ENCODE results near the gene TLE1. TPM values are rescaled to one million over a fixed set of nuclear protein-coding genes. Genes with fewer than 3 reads are reported as not detected.

TLE1 gene
- total RNA-seq, 1 donor from 2014 or later = 79.4 TPM

- Mint-ChIP-seq H3K27ac (ENCODE audit: unreplicated experiment) (no peak overlapping the region), H3K9me3 (ENCODE audit: unreplicated experiment) (no peaks in the 10 kb centered on the region), H3K4me1 (ENCODE audit: unreplicated experiment) (peaks cover 26% of the 10 kb centered on the region), H3K4me3 (ENCODE audit: unreplicated experiment) (peak overlapping the region; percentile 2), H3K36me3 (ENCODE audit: low read depth, unreplicated experiment) (peaks cover 64% of the 10 kb centered on the region), H3K27me3 (ENCODE audit: unreplicated experiment) (peaks cover 2% of the 10 kb centered on the region)
- TF ChIP-seq CTCF (IDR thresholded peaks at IDR 0.05; ENCODE audit: unreplicated experiment) = no peak
- DNase-seq (ENCODE audit: low spot score) = no peak
Measured at GRCh38 chr9:81585191-81585763, 104.1 kb downstream of the TLE1 start.

- no peak overlapping the region for H3K4me3 Mint-ChIP-seq (ENCODE audit: unreplicated experiment)
- H3K27ac Mint-ChIP-seq (ENCODE audit: unreplicated experiment) = no peak overlapping the region
- H3K36me3 Mint-ChIP-seq (ENCODE audit: low read depth, unreplicated experiment) = peaks cover 53% of the 10 kb centered on the region
- no peak for DNase-seq (ENCODE audit: low spot score)
- peaks cover 1% of the 10 kb centered on the region for H3K27me3 Mint-ChIP-seq (ENCODE audit: unreplicated experiment)
- no peaks in the 10 kb centered on the region for H3K9me3 Mint-ChIP-seq (ENCODE audit: unreplicated experiment)
- TF ChIP-seq CTCF (IDR thresholded peaks at IDR 0.05; ENCODE audit: unreplicated experiment) = no peak
- peaks cover 18% of the 10 kb centered on the region for H3K4me1 Mint-ChIP-seq (ENCODE audit: unreplicated experiment)
Measured at GRCh38 chr9:81584099-81584498, 105.2 kb downstream of the TLE1 start.

GRCh38 chr9:81581986-81582385, 107.4 kb downstream of the TLE1 start:
- Mint-ChIP-seq H3K4me3 (ENCODE audit: unreplicated experiment) (no peak overlapping the region), H3K4me1 (ENCODE audit: unreplicated experiment) (no peaks in the 10 kb centered on the region), H3K27me3 (ENCODE audit: unreplicated experiment) (peaks cover 2% of the 10 kb centered on the region), H3K27ac (ENCODE audit: unreplicated experiment) (no peak overlapping the region), H3K9me3 (ENCODE audit: unreplicated experiment) (no peaks in the 10 kb centered on the region), H3K36me3 (ENCODE audit: low read depth, unreplicated experiment) (peaks cover 34% of the 10 kb centered on the region)
- no peak for DNase-seq (ENCODE audit: low spot score)
- TF ChIP-seq CTCF (IDR thresholded peaks at IDR 0.05; ENCODE audit: unreplicated experiment) = no peak

- Mint-ChIP-seq H3K27ac (ENCODE audit: unreplicated experiment) (no peak overlapping the region), H3K4me3 (ENCODE audit: unreplicated experiment) (no peak overlapping the region), H3K9me3 (ENCODE audit: unreplicated experiment) (no peaks in the 10 kb centered on the region), H3K27me3 (ENCODE audit: unreplicated experiment) (peaks cover 2% of the 10 kb centered on the region), H3K36me3 (ENCODE audit: low read depth, unreplicated experiment) (peaks cover 15% of the 10 kb centered on the region), H3K4me1 (ENCODE audit: unreplicated experiment) (peaks cover 12% of the 10 kb centered on the region)
- no peak for TF ChIP-seq CTCF (IDR thresholded peaks at IDR 0.05; ENCODE audit: unreplicated experiment)
- no peak for DNase-seq (ENCODE audit: low spot score)
Measured at GRCh38 chr9:81579381-81579780, 110.0 kb downstream of the TLE1 start.

- Mint-ChIP-seq H3K4me3 (ENCODE audit: unreplicated experiment) (no peak overlapping the region), H3K27ac (ENCODE audit: unreplicated experiment) (no peak overlapping the region), H3K4me1 (ENCODE audit: unreplicated experiment) (peaks cover 12% of the 10 kb centered on the region), H3K27me3 (ENCODE audit: unreplicated experiment) (peaks cover 2% of the 10 kb centered on the region), H3K36me3 (ENCODE audit: low read depth, unreplicated experiment) (peaks cover 15% of the 10 kb centered on the region), H3K9me3 (ENCODE audit: unreplicated experiment) (no peaks in the 10 kb centered on the region)
- DNase-seq (ENCODE audit: low spot score) = no peak
- TF ChIP-seq CTCF (IDR thresholded peaks at IDR 0.05; ENCODE audit: unreplicated experiment) = no peak
Measured at GRCh38 chr9:81578606-81579005, 110.7 kb downstream of the TLE1 start.

All from endothelial cell (in vitro differentiated cells).